Measurements from ENCODE around the gene ZNF445. TPM values are rescaled to one million over a fixed set of nuclear protein-coding genes. Genes with fewer than 3 reads are reported as not detected.

The ZNF445 gene
- total and polyA plus RNA-seq, 2 donors (not counting 3 experiments of a cell fraction or from before 2014, with no cell fraction given), result 2.3 to 17.8 TPM

GRCh38 chr3:44392489-44392888, 85.0 kb downstream of the ZNF445 start:
- H2AFZ ChIP-seq (ENCODE audit: low read depth, low read length), result no peak overlapping the region
- H3K4me2 ChIP-seq (ENCODE audit: insufficient read depth, low read length), result no peak overlapping the region
- no TSS peak for BruUV-seq (replicated peaks)
- no peaks in the 10 kb centered on the region for H3K9me3 ChIP-seq (replicated peaks; ENCODE audit: control insufficient read depth, insufficient read depth, low read length)
- H3K79me2 ChIP-seq (ENCODE audit: control insufficient read depth, insufficient read depth, low read length), result no peaks in the 10 kb centered on the region
- no peaks in the 10 kb centered on the region for H4K20me1 ChIP-seq (replicated peaks; ENCODE audit: control insufficient read depth, extremely low read depth, insufficient read depth, low read length)
- no peak overlapping the region for H3K4me3 ChIP-seq (replicated peaks in 1 of 3; ENCODE audit: insufficient read depth in 1 of 3, low read depth in 1 of 3, low read length in 3 of 3)
- dilution Hi-C loops (cut with MboI; ENCODE audit: extremely low pct_ligation_motif_present, low sequenced_read_pairs) (no loop called here), intact Hi-C loops (cut with micrococcal nuclease) (no loop called here)
- no peak overlapping the region for H3K27ac ChIP-seq (ENCODE audit: insufficient read depth, low read depth, low read length)
- no peaks in the 10 kb centered on the region for H3K9me1 ChIP-seq (replicated peaks; ENCODE audit: control insufficient read depth, extremely low read depth, insufficient read depth, low read length)
- no peak overlapping the region for H3K9ac ChIP-seq (replicated peaks; ENCODE audit: extremely low read depth, insufficient read depth, low read length)
- DNase-seq (ENCODE audit: low read depth, low spot score) (no peak), FAIRE-seq (no peak)
- no peaks in the 10 kb centered on the region for H3K4me1 ChIP-seq (ENCODE audit: control insufficient read depth, extremely low read depth, insufficient read depth, low read length)
- CTCF ChIA-PET, result no interaction called here
- no peaks in the 10 kb centered on the region for H3K27me3 ChIP-seq (ENCODE audit: control insufficient read depth in 2 of 2, insufficient read depth in 2 of 2, low read length in 2 of 2)
- POLR2A ChIA-PET, result no interaction called here
- no peak for TF ChIP-seq FOS (IDR thresholded peaks at IDR 0.05; ENCODE audit: borderline replicate concordance, insufficient read depth, low read length)
- TF ChIP-seq CTCF (IDR thresholded peaks at IDR 0.05; ENCODE audit: extremely low read depth in 1 of 2, insufficient read depth in 1 of 2, low read depth in 1 of 2, low read length in 2 of 2), result no peak
- no peak for TF ChIP-seq JUN (IDR thresholded peaks at IDR 0.05; ENCODE audit: borderline replicate concordance, insufficient read depth, insufficient read length, low read depth)
- TF ChIP-seq POLR2A (IDR thresholded peaks at IDR 0.05; ENCODE audit: low read depth, low read length), result no peak
- TF ChIP-seq MAX (IDR thresholded peaks at IDR 0.05; ENCODE audit: insufficient read depth, insufficient read length), result no peak
- TF ChIP-seq GATA2 (IDR thresholded peaks at IDR 0.05; ENCODE audit: insufficient read depth, insufficient read length, low read depth, low read length), result no peak
- TF ChIP-seq POLR2AphosphoS5 (IDR thresholded peaks at IDR 0.05; ENCODE audit: insufficient read depth, low read depth, low read length), result no peak
- TF ChIP-seq EZH2 (IDR thresholded peaks at IDR 0.05; ENCODE audit: borderline replicate concordance, low read depth, low read length, severe bottlenecking), result no peak
- no peak for TF ChIP-seq MYC (IDR thresholded peaks at IDR 0.05; ENCODE audit: low read depth, low read length)
- H3K36me3 ChIP-seq (ENCODE audit: control insufficient read depth in 2 of 2, extremely low read depth in 1 of 2, insufficient read depth in 2 of 2, low read length in 2 of 2), result peaks cover 0 to 2% of the 10 kb centered on the region in 2 experiments

Measured in endothelial cell of umbilical vein (primary cell).